ENCODE results near the gene FBXL17.

DNA sequence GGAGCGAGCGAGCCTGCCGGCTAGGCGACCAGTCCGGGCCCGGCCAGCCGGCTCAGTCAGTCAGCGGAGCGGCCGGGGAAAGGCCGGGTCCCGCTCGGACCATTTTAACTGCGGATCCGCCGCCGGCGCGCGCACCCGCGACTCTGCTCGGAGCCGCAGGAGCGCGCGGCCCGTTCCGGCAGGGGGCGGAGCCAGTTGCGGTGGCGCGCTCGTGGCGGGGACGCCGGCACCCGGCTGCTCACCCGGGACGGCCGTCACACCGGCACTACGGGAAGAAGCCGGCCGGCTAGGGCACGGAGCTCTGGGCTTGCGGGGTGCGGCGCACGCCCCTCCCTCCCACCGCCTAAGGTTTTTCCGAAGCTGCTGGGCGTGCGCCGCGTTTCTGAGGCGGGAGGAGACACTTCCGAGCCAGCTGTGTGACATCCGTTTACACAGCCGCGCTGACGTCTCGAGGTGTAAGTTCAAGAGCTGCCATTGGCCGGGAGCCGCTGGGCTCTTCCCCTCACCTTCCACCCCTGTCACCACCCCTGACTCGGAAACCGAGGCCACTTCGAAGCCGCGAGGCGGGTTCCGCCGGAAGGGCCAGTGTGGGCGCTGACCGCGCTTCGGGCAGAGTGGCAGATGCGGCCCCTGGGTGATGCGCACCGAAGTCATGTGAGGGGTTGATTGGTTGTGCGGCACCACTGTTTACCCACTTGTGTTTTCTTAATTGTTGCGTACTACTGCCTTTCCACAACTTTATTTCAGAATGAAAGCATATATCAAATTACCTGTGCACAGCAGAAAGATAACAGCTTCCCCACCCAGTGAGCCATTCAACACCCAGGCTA, at the start of gene FBXL17:
- no peak for TF ChIP-seq CTCF (conservative IDR thresholded peaks at IDR 0.05; ENCODE audit: low read depth, low read length)
- no peak for TF ChIP-seq EZH2phosphoT487 (IDR thresholded peaks at IDR 0.05; ENCODE audit: borderline replicate concordance, low read length)
